Posterior vena cava (tissue), 2 donors: Measurements from ENCODE around the gene GABRG2. TPM values are rescaled to one million over a fixed set of nuclear protein-coding genes. Genes with fewer than 3 reads are reported as not detected.

ENCODE experiments used
- DNase-seq: peaks from one replicate; pipeline ENCODE4 v3.0.0-alpha.2; 2020; ENCODE audit warnings: low spot score
- intact Hi-C, 2 donors: fragments of 100-400 bp; cut with DNase I; formaldehyde crosslinking; loops; one replicate each; pipeline versions ENCODE4 v1.14.1 to v1.14.2; 2022 to 2023
- total RNA-seq, 2 donors: library from RNA; stranded (reverse); fragmentation: NEBNext Ultra II Directional; extraction: Animal tissue kit (Norgen Biotek cat#: 25700); gene quantifications; one replicate each; pipeline ENCODE4 v1.2.1, GENCODE V29; 2021
- donor health status: DM: yes; HTN: yes; CAD: no.
- donor health status: DM: yes; HTN: yes; CAD: no.

The GABRG2 gene
- total RNA-seq, 2 donors from 2014 or later: not detected

GRCh38 chr5:162174358-162174974 is 106.9 kb downstream of the GABRG2 start:
- intact Hi-C loops: no loop called here

DNA sequence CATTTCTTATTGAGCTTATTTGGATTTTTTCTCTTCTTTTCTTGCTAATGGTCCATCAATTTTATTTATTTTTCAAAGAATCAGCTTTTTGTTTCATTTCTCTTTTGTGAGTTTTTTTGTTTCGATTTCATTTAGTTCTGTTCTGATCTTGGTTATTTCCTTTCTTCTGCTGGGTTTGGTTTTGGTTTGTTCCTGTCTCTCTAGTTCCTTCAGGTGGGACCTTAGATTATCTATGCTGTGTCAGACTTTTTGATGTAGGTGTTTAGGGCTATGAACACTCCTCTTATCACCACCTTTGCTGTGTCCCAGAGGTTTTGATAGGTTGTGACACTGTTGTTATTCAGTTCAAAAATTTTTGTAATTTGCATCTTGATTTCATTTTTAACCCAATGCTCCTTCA is 119.8 kb downstream of the GABRG2 start:
- intact Hi-C loops: no loop called here
- DNase-seq: no peak

More at GRCh38 chr5:162174358-162174974, 106.9 kb downstream of the GABRG2 start:
- no peak for DNase-seq

DNA sequence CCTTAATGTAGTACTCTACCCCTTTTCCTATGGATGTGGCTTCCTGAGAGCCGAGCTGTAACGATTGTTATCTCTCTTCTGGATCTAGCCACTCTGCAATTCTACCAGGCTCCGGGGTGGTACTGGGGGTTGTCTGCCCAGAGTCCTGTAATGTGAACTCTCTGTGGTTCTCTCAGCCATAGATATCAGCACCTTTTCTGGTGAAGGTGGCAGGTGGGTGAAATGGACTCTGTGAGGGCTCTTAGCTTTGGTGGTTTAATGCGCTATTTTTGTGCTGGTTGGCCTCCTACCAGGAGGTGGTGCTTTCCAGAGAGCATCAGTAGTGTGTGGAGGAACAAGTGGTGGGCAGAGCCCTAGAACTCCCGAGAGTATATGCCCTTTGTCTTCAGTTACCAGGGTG is 122.1 kb downstream of the GABRG2 start:
- no peak for DNase-seq
- intact Hi-C loops: no loop called here

DNA sequence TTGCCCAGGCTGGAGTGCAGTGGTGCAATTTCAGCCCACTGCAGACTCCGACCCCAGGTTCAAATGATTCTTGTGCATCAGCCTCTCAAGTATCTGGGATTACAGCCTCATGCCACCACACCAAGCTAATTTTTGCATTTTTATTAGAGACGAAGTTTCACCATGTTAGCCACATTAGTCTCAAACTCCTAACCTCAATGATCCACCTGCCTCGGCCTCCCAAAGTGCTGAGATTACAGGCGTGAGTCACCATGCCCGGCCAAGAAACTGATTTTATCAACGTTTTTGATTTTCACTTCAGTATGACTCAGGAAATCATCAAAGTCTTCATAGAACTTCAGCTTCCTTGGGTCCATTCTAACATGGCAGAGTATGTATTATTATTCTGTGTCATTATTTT is 125.4 kb downstream of the GABRG2 start:
- no peak for DNase-seq
- intact Hi-C loops: no loop called here

GRCh38 chr5:162196351-162196750 is 128.8 kb downstream of the GABRG2 start:
- intact Hi-C loops: no loop called here
- no peak for DNase-seq

DNA sequence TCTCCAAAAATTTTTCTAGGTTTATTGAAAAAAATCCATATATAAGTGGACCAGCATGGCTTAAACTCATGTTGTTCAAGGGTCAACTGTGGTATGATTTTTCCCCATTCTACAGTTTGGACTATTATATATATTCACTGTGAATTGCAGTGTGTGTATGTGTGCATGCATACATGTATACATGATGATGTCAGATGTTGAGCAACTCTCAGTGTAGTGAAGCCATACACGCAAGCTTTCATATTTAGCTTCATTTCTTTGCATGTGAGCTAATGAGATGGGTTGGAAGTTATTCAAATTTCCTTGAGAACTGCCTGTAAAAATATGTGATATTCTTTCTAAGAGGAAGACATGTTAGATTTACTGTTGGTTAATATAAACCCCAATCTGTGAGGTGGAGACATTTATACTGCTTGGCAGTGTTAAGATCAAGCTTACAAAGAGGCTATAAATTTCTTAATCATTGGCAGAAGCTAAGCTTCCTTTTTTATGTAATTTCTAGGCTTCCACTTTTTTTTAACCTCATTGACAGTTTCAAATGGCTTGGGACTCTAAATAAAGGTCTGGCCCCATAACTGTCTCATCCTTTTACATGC is 134.8 kb downstream of the GABRG2 start:
- DNase-seq: no peak
- intact Hi-C loops: no loop called here

Other genes starting within 250 kb of the GABRG2 start
- gene GABRA1, start 219.7 kb upstream of the GABRG2 start, total RNA-seq: not detected